Esophagus muscularis mucosa (tissue), 4 donors: Measurements from ENCODE around the gene CHCHD6. TPM values are rescaled to one million over a fixed set of nuclear protein-coding genes. Genes with fewer than 3 reads are reported as not detected.

Experiments used
- DNase-seq: peaks from one replicate; pipeline ENCODE4 v3.0.0-alpha.2; 2017; ENCODE audit errors: extremely low spot score
- H3K27ac ChIP-seq, 4 donors: fragments of 200-600 bp; sonication (generic); replicated peaks in 1 of 4; 1 replicate in 3 of 4; 2 replicates in 1 of 4; pipeline ENCODE4 v1.5.1; 2016 to 2019; ENCODE audit warnings: mild to moderate bottlenecking in 1 of 4
- H3K27me3 ChIP-seq, 4 donors: fragments of 200-600 bp; sonication (generic); one replicate each; pipeline versions ENCODE4 v1.5.1 to v1.6.0; 2016 to 2019
- H3K36me3 ChIP-seq, 4 donors: fragments of 200-600 bp; sonication (generic); one replicate each; pipeline ENCODE4 v1.5.1; 2016 to 2019
- H3K4me1 ChIP-seq, 4 donors: fragments of 200-600 bp; sonication (generic); one replicate each; pipeline ENCODE4 v1.5.1; 2016 to 2019
- H3K4me3 ChIP-seq, 4 donors: fragments of 200-600 bp; sonication (generic); 1 replicate in 2 of 4; 2 replicates in 2 of 4; pipeline ENCODE4 v1.5.1; 2016 to 2019; ENCODE audit warnings: mild to moderate bottlenecking in 4 of 4, moderate library complexity in 1 of 4
- H3K9me3 ChIP-seq, 4 donors: fragments of 200-600 bp; sonication (generic); 1 replicate in 3 of 4; 2 replicates in 1 of 4; pipeline ENCODE4 v1.5.1; 2016 to 2019
- EP300 ChIP-seq: sonication (generic); formaldehyde crosslinking; IDR thresholded peaks from one replicate; pipeline ENCODE4 v1.6.1; 2017; ENCODE audit warnings: antibody characterized with exemption
- POLR2A ChIP-seq: fragments of 450-650 bp; IDR thresholded peaks from one replicate; pipeline ENCODE4 v1.6.1; 2017; ENCODE audit warnings: antibody characterized with exemption, moderate library complexity, mild to moderate bottlenecking, low read depth
- POLR2AphosphoS5 ChIP-seq, 2 donors: sonication (generic); formaldehyde crosslinking; IDR thresholded peaks; one replicate each; pipeline ENCODE4 v1.6.1; 2017; ENCODE audit warnings: antibody characterized with exemption in 2 of 2
- WGBS: methylation state at CpG from one replicate; pipeline ENCODE4 v1.1.5; 2018; 5-methylcytosine and 5-hydroxymethylcytosine counted together
- intact Hi-C: fragments of 100-400 bp; cut with DNase I; formaldehyde crosslinking; loops from one replicate; pipeline ENCODE4 v1.15.1; 2023
- total RNA-seq, 4 donors: library from RNA; depleted of rRNA; stranded (reverse); fragments of >200 nt; gene quantifications; one replicate each; pipeline versions ENCODE4 v1.1.0 to v1.2.1, GENCODE V29; 2016
- TF ChIP-seq, protein P1 (sequence below), 3 experiments: fragments of 200-600 bp in 2 of 3; fragments of 450-650 bp in 1 of 3; sonication (generic) in 2 of 3; IDR thresholded peaks; one replicate each; pipeline ENCODE4 v1.5.1; 2017 to 2019; ENCODE audit warnings: antibody characterized with exemption in 3 of 3, mild to moderate bottlenecking in 2 of 3, moderate library complexity in 1 of 3

CHCHD6 gene
- total RNA-seq, 4 donors from 2014 or later: 10.3 to 13.4 (median 12.1) TPM

DNA sequence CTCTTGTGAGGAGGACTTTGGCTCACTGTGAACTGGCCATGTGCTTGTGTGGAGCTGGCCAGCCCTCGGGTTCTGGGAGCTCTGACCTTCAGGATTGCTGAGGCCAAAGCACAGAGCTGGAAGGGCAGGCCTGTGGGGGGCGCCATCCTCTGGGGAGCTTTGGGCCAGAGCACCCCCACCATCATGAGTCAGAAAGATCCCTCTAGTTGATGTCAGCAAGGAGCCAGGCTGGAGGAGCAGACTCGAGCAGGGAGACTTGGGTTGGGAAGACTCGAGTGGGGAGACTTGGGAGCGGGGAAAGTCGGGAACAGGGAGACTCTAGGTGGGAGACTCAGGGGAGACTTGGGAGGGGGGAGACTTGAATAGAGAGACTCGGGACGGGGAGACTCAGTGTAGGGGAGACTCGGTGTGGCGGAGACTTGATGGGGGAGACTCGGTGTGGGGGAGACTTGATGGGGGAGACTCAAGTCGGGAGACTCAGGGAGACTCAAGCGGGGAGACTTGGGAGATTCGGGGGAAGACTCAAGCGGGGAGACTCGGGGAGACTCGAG is 241.2 kb downstream of the CHCHD6 start:
- intact Hi-C loops: no loop called here
- no peaks in the 10 kb centered on the region for H3K9me3 ChIP-seq
- TF ChIP-seq, protein P1, sequence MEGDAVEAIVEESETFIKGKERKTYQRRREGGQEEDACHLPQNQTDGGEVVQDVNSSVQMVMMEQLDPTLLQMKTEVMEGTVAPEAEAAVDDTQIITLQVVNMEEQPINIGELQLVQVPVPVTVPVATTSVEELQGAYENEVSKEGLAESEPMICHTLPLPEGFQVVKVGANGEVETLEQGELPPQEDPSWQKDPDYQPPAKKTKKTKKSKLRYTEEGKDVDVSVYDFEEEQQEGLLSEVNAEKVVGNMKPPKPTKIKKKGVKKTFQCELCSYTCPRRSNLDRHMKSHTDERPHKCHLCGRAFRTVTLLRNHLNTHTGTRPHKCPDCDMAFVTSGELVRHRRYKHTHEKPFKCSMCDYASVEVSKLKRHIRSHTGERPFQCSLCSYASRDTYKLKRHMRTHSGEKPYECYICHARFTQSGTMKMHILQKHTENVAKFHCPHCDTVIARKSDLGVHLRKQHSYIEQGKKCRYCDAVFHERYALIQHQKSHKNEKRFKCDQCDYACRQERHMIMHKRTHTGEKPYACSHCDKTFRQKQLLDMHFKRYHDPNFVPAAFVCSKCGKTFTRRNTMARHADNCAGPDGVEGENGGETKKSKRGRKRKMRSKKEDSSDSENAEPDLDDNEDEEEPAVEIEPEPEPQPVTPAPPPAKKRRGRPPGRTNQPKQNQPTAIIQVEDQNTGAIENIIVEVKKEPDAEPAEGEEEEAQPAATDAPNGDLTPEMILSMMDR (IDR thresholded peaks at IDR 0.05): no peak
- no peak for TF ChIP-seq POLR2A
- no peak for TF ChIP-seq POLR2AphosphoS5 (IDR thresholded peaks at IDR 0.05)
- no peak for TF ChIP-seq EP300

DNA sequence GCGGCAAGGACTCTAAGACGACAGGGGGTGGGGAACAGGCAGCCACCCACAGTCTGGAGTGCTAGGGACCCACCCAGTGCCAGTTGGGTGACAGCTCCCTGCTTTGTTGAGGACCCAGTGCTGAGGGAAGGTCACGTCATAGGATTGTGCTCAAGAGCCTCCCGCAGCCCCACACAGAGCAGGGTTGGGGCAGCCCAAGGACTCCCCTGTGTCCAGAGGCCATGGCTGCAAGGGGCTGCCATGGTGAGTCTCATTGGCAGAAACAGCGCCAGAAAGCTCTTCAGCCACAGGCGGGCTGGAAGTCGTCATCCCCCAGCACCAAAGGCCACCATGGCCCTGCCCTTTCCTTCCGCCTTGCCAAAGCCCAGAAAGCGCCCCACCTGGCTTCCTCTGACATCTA is 241.9 kb downstream of the CHCHD6 start:
- no peak overlapping the region for H3K4me3 ChIP-seq

More for the DNA sequence above, 241.2 kb downstream of the CHCHD6 start:
- 91% methylated on average over 17 of the region's 17 CpGs for WGBS
- H3K4me1 ChIP-seq: no peaks in the 10 kb centered on the region
- no peak overlapping the region for H3K27ac ChIP-seq
- H3K4me3 ChIP-seq: no peak overlapping the region
- no peaks in the 10 kb centered on the region for H3K27me3 ChIP-seq
- H3K36me3 ChIP-seq: peaks cover 0 to 11% (median 2%) of the 10 kb centered on the region in 4 donors
- DNase-seq: no peak

DNA sequence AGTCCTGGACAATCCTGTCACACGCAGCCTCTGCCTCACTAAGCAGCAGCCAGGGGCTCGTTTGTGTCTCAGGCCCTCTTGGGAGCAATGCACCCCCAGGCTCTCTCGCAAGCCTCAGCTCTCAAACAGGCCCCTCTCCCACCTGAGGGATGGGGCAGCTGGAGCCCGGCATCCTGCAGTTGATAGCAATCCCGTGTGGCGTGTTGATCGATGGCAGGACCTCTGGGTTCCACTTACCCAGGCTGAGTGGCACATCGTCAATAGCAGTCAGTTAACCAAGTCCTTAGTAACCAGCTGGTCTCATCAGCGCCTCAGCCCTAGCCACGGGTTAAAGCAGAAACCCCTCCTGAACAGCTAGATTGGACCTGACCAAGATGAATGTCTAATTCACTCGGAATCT is 242.4 kb downstream of the CHCHD6 start:
- WGBS: 70% methylated on average over 3 of the region's 11 CpGs
- Histone ChIP-seq H3K4me1 (no peaks in the 10 kb centered on the region), H3K9me3 (no peaks in the 10 kb centered on the region), H3K27me3 (no peaks in the 10 kb centered on the region), H3K27ac (no peak overlapping the region), H3K4me3 (no peak overlapping the region), H3K36me3 (peaks cover 0 to 11% (median 2%) of the 10 kb centered on the region in 4 donors)
- no peak for DNase-seq
- TF ChIP-seq POLR2AphosphoS5 (IDR thresholded peaks at IDR 0.05) (no peak), EP300 (no peak), POLR2A (no peak)
- TF ChIP-seq, protein P1 (IDR thresholded peaks at IDR 0.05): no peak
- intact Hi-C loops: no loop called here

More for the DNA sequence above, 241.9 kb downstream of the CHCHD6 start:
- 94% methylated on average over 5 of the region's 9 CpGs for WGBS
- TF ChIP-seq POLR2A (no peak), POLR2AphosphoS5 (IDR thresholded peaks at IDR 0.05) (no peak), EP300 (no peak)
- TF ChIP-seq, protein P1 (IDR thresholded peaks at IDR 0.05): no peak
- no peak overlapping the region for H3K27ac ChIP-seq
- DNase-seq: no peak
- no peaks in the 10 kb centered on the region for H3K27me3 ChIP-seq
- intact Hi-C loops: no loop called here
- H3K9me3 ChIP-seq: no peaks in the 10 kb centered on the region
- H3K4me1 ChIP-seq: no peaks in the 10 kb centered on the region
- peaks cover 0 to 11% (median 2%) of the 10 kb centered on the region in 4 donors for H3K36me3 ChIP-seq

DNA sequence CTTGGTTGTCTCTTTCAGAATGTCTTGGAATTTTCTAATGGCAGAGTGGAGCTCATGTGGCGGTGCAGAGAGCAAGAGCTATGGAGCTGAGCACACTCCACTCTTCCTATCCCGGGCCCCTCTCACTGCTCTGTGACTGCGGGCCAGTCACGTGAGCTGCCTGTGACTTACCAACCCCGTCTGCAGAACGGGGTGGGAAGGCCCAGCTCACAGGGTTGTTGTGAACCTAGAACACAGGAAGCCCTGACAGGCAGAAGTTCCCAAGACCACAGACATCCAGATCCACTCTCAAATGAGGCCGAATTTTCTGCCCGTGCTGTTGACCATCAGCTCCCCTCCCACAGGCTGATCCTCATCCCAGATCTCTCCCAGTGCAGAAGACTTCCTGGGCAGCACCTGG is 243.4 kb downstream of the CHCHD6 start:
- no peak for DNase-seq
- 61% methylated on average over 8 of the region's 8 CpGs for WGBS

More for the DNA sequence above, 243.4 kb downstream of the CHCHD6 start:
- no peaks in the 10 kb centered on the region for H3K9me3 ChIP-seq
- H3K4me3 ChIP-seq: no peak overlapping the region
- H3K36me3 ChIP-seq: peaks cover 0 to 11% (median 2%) of the 10 kb centered on the region in 4 donors
- no peaks in the 10 kb centered on the region for H3K27me3 ChIP-seq
- intact Hi-C loops: no loop called here
- TF ChIP-seq POLR2AphosphoS5 (IDR thresholded peaks at IDR 0.05) (no peak), POLR2A (no peak), EP300 (no peak)
- TF ChIP-seq, protein P1 (IDR thresholded peaks at IDR 0.05): no peak
- no peak overlapping the region for H3K27ac ChIP-seq
- no peaks in the 10 kb centered on the region for H3K4me1 ChIP-seq
